Raji (cell line): Measurements from ENCODE around the gene CEP131.

Source experiments
- POLR2A ChIP-seq: IDR thresholded peaks from 2 replicates; pipeline ENCODE4 v1.6.1; 2011; ENCODE audit warnings: low read depth, low read length, control low read depth; ENCODE audit not compliant: insufficient read depth

Gene CEP131

DNA sequence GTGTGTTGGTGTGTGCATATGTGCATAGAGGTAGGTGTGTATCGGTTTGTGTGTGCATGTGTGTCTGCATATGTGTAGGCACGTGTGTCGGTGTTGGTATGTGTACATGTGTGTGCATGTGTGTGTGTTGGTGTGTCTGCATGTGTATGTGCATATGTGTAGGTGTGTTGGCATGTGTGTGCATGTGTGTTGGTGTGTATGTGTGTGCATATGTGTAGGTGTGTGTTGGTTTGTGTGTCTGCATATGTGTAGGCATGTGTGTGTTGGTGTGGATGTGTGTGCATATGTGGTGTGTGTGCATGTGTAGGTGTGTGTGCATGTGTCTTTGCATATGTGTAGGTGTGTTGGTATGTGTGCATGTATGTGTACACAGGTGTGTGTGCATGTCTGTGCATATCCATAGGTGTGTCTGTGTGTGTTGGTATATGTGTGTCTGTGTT is 52.9 kb downstream of the CEP131 start:
- no peak for TF ChIP-seq POLR2A

GRCh38 chr17:81167638-81168037 is 55.1 kb downstream of the CEP131 start:
- no peak for TF ChIP-seq POLR2A

DNA sequence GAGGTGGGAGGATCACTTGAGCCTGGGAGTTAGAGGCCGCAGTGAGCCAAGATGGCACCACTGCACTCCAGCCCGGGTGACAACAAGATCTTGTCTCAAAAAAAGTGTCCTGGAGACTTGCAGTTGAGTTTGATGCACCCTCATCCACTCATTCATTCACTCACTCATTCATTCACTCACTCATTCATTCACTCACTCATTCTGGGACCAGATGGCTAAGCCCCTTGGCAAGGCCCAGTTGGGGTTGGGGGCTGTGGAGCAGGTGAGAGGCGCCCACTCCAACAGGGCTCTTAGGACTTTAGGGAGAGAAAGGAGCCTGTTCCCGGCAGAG is 55.6 kb downstream of the CEP131 start:
- TF ChIP-seq POLR2A: no peak

GRCh38 chr17:81166033-81166492 is 56.7 kb downstream of the CEP131 start, which contains the start of gene AATK:
TSS of gene AATK (minus strand) at chr17:81166221. CDS start at chr17:81165992, 229 bp downstream.
- TF ChIP-seq POLR2A: no peak

- no peak for TF ChIP-seq POLR2A
Observed at GRCh38 chr17:81165246-81166032, 57.3 kb downstream of the CEP131 start, which contains the start of gene PVALEF. TSS of gene PVALEF (plus strand) at chr17:81165507. CDS start at chr17:81181227, 15,720 bp downstream.

DNA sequence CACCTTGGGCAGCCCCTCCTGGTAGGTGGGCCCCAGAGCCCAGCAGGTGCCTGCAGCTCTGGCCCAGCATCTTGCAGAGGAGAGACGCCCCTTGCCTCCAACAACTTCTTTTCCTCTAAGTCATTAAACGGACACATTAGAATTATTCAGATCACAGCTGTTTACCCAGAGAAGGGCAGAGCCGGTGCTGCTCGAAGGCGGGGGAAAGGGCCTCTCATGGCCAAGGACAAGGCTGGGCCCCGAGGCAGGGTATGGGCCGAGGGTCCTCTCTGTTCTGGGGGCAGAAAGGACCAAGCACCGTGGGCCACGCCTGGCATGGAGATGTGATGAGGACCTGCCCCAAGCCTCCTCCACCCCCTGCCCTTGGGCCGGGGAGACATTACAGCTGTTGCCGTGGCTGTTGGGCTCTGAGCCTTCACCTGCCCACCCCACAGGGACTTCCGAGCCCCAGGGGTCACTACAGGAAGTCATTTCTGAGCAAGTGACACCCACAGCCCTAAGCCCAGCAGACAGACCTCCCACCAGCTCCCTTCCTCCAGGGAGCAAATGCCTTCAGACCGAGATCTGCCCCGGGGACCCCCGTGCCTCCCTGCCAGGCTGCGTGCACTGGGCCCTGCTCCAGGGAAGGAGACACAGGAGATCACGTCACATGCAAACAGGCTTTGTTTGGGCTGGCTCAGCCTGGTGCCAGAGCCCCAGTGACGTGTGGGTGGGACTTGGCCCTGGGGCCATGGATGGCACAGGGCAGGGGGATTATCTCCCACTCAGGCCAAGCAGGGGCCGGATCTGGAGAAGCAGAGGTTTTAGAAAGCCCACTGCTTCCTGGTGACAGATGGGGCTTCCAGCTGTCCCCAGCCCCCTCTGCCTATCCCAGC is 58.2 kb downstream of the CEP131 start:
- no peak for TF ChIP-seq POLR2A

- TF ChIP-seq POLR2A: no peak
Observed at GRCh38 chr17:81163703-81164370, 58.9 kb downstream of the CEP131 start.

GRCh38 chr17:81163051-81163695 is 59.6 kb downstream of the CEP131 start:
- TF ChIP-seq POLR2A: no peak

- no peak for TF ChIP-seq POLR2A
Observed at GRCh38 chr17:81162491-81162890, 60.3 kb downstream of the CEP131 start.

DNA sequence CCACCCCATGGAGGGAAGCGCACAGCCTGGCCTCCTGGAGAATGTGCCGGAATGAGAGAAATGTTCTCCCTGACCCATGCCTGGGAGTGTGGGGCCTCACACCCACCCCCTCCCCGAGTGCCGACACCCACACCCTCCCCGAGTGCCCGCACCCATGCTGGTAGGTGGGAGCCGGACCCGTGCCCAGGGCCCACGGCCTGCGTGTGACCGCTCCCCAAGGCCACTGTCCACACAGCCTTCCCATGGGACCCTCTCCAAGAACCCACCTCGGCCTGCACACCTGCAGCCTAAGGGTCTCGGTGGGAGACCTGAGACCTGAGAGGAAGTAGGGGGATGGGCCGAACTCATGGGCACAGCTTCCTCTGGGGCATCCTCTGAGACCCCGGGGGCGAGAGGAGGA is 60.8 kb downstream of the CEP131 start:
- TF ChIP-seq POLR2A: no peak

DNA sequence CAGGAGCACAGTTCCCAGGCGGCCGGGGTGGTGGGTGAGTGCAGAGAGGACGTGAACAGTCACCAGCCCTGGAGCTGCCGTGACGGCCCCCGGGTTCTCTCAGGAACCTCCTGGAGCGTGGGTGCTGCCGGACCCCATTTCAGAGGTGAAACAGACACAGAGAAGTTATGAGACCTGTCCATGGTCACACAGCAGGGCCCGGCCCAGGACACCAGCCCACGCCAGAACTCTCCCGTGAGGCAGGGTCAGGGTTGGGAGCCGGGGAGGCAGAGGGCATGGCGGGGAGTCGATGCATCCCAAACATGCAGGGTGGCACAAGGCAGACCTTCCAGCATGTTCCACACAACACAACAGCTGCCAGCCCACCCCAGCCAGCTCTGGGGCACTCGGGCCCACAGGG is 61.2 kb downstream of the CEP131 start:
- no peak for TF ChIP-seq POLR2A

DNA sequence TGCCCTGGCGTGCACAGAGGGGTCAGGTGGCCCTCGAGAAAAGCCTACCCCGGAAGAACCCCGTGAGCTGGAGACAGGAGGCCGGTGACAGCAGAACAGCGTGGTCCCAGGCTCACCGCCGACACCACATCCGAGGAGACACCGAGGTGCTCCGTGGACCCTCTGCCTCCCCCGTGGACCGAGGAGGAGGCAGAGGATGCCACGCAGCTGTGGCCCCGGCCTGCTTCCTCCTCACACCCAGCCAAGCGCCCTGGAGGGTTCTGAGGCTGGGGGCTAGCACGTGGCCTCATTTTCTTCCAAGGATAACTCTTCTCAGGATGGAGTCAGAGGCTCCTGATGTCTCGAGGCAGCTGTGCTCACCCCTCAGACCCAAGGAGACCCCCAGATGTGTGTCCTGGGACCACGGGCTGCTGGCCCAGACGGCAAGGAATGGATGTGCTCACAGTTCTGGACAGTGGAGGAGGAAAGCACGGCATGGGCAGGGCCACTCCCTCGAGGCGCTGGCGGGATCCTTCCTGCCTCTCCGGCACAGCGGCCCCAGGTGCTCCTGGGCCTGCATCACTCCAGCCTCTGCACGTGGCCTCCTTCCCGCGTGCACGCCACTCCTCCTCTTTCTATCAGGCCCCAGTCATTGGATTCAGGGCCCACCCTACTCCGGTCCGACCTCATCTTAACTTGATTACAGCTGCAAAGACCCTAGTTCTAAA is 61.9 kb downstream of the CEP131 start:
- TF ChIP-seq POLR2A: no peak

DNA sequence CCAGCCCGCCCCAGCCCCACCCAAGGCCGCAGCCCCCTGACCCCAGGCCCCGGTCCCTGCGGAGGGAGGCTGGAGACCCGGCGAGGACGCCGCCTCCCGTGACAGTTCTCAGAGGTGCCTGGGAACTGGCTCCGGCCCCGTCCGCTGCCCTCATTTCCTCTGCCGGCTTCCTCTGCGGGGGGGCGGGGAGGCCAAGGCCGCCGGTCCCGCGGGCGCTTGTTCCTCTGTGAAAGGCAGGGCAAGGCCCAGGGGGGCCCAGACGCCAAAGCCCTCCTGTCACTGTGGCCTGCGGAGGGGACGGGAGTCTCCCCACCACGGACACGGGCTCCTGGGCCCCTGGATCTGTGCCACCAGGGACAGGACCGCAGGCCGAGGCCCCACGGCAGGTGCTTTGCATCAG is 62.5 kb downstream of the CEP131 start:
- TF ChIP-seq POLR2A: no peak

DNA sequence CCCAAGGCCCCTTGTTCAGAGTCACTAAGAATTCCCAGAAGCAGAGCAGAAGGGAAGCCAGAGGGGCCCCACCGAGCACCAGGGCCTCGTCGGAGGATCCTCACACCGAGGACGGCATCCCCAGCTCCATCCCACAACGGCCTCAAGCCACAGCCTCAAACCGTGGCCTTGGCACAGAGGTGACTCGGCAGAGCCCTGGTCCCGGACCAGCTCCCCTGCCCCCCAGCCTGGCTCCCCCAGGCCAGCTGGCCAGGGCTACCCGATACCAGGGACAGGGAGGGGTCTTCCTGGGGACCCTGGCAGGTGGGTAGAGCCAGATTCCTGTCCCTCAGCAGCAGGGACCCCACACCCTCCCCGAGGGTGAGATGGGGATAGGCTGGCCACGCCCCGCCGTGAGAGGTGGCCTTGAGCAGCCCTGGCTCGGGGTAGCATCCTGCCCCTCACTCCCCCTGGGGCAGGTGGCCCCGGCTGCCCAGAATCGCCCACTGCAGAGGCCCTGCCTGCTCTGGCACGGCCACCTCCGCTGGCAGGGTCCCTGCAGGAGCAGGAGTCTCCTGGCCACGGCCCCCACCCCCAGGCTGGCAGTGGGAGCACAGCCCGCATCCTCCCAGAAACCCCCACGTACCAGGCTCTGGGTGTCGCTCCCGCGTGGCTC is 63.0 kb downstream of the CEP131 start:
- no peak for TF ChIP-seq POLR2A
